Coronary artery (tissue), 2 donors: ENCODE measurements around the gene PNPLA2.

ENCODE experiments used
- DNase-seq: peaks from one replicate; pipeline ENCODE4 v3.0.0-alpha.2; 2017; ENCODE audit warnings: low spot score
- H3K27ac ChIP-seq, 2 donors: fragments of 200-600 bp; sonication (generic); one replicate each; pipeline ENCODE4 v1.5.1; 2016 to 2019
- H3K4me3 ChIP-seq: fragments of 200-600 bp; sonication (generic); 2 replicates; pipeline ENCODE4 v1.5.1; 2016; ENCODE audit warnings: mild to moderate bottlenecking, moderate library complexity
- CTCF ChIP-seq: fragments of 200-600 bp; sonication (generic); IDR thresholded peaks from one replicate; pipeline ENCODE4 v1.5.1; 2019; ENCODE audit warnings: antibody characterized with exemption

Gene PNPLA2

GRCh38 chr11:778976-779954 lies 39.4 kb upstream of the PNPLA2 start:
- no peak overlapping the region for H3K4me3 ChIP-seq
- DNase-seq, result no peak

GRCh38 chr11:779955-780532 lies 38.7 kb upstream of the PNPLA2 start:
- no peak for DNase-seq
- TF ChIP-seq CTCF, result no peak
- no peak overlapping the region for H3K27ac ChIP-seq
- H3K4me3 ChIP-seq, result no peak overlapping the region

More at GRCh38 chr11:778976-779954, 39.4 kb upstream of the PNPLA2 start:
- TF ChIP-seq CTCF, result no peak
- H3K27ac ChIP-seq, result no peak overlapping the region

GRCh38 chr11:782264-783174 lies 36.2 kb upstream of the PNPLA2 start:
- no peak for DNase-seq
- no peak overlapping the region for H3K4me3 ChIP-seq
- TF ChIP-seq CTCF, result no peak
- H3K27ac ChIP-seq, result no peak overlapping the region

- no peak for DNase-seq
- H3K4me3 ChIP-seq, result peak overlapping the region; percentile 30
- peak; percentile 49 for TF ChIP-seq CTCF
- peak overlapping the region in 1 of 2 donors; percentile 26 for H3K27ac ChIP-seq
Observed at GRCh38 chr11:783581-784015, 35.1 kb upstream of the PNPLA2 start.

GRCh38 chr11:786235-787083 lies 32.3 kb upstream of the PNPLA2 start:
- TF ChIP-seq CTCF, result no peak
- no peak overlapping the region for H3K4me3 ChIP-seq
- H3K27ac ChIP-seq, result no peak overlapping the region
- DNase-seq, result no peak

- Histone ChIP-seq H3K4me3 (no peak overlapping the region), H3K27ac (no peak overlapping the region)
- no peak for DNase-seq
- TF ChIP-seq CTCF, result no peak
Observed at GRCh38 chr11:787084-787675, 31.5 kb upstream of the PNPLA2 start.
